Breast epithelium (tissue), 4 donors: Measurements from ENCODE around the gene CASKIN1. TPM values are rescaled to one million over a fixed set of nuclear protein-coding genes. Genes with fewer than 3 reads are reported as not detected.

Experiments
- DNase-seq, 2 donors: peaks; one replicate each; pipeline ENCODE4 v3.0.0-alpha.2; 2019; ENCODE audit warnings: low spot score in 2 of 2
- H3K27ac ChIP-seq, 2 donors: fragments of 200-600 bp; sonication (generic) in 1 of 2; one replicate each; pipeline ENCODE4 v1.5.1; 2016 to 2019; ENCODE audit warnings: mild to moderate bottlenecking in 1 of 2
- H3K27me3 ChIP-seq, 2 donors: fragments of 200-600 bp; sonication (generic) in 1 of 2; one replicate each; pipeline versions ENCODE4 v1.5.1 to v1.6.0; 2017 to 2019; ENCODE audit warnings: control low read depth in 1 of 2, mild to moderate bottlenecking in 1 of 2
- H3K36me3 ChIP-seq: fragments of 200-600 bp; one replicate; pipeline ENCODE4 v1.5.1; 2019
- H3K4me1 ChIP-seq, 2 donors: fragments of 200-600 bp; sonication (generic); one replicate each; pipeline ENCODE4 v1.5.1; 2016 to 2019; ENCODE audit warnings: control low read depth in 1 of 2
- H3K4me3 ChIP-seq, 3 donors: fragments of 200-600 bp; sonication (generic); 1 replicate in 2 of 3; 2 replicates in 1 of 3; pipeline ENCODE4 v1.5.1; 2016 to 2019; ENCODE audit warnings: mild to moderate bottlenecking in 3 of 3, moderate library complexity in 2 of 3
- H3K9me3 ChIP-seq, 2 donors: fragments of 200-600 bp; sonication (generic) in 1 of 2; one replicate each; pipeline ENCODE4 v1.5.1; 2016 to 2019; ENCODE audit warnings: control low read depth in 1 of 2
- CTCF ChIP-seq, 3 donors: fragments of 450-650 bp; IDR thresholded peaks; one replicate each; pipeline ENCODE4 v1.5.1; 2016 to 2017; ENCODE audit warnings: antibody characterized with exemption in 3 of 3, mild to moderate bottlenecking in 3 of 3, moderate library complexity in 3 of 3
- POLR2A ChIP-seq: fragments of 450-650 bp; IDR thresholded peaks from one replicate; pipeline ENCODE4 v1.6.1; 2016; ENCODE audit warnings: antibody characterized with exemption, mild to moderate bottlenecking, moderate library complexity
- POLR2AphosphoS5 ChIP-seq, 3 donors: sonication (generic); formaldehyde crosslinking; IDR thresholded peaks; one replicate each; pipeline ENCODE4 v1.6.1; 2017; ENCODE audit warnings: antibody characterized with exemption in 3 of 3
- intact Hi-C: fragments of 100-400 bp; cut with DNase I; formaldehyde crosslinking; loops from one replicate; pipeline ENCODE4 v1.15.1; 2023; ENCODE audit warnings: low total_unique reads
- total RNA-seq, 3 donors: library from RNA; depleted of rRNA; stranded (reverse); fragments of >200 nt; gene quantifications; one replicate each; pipeline ENCODE4 v1.1.0, GENCODE V29; 2016

The CASKIN1 gene, protein sequence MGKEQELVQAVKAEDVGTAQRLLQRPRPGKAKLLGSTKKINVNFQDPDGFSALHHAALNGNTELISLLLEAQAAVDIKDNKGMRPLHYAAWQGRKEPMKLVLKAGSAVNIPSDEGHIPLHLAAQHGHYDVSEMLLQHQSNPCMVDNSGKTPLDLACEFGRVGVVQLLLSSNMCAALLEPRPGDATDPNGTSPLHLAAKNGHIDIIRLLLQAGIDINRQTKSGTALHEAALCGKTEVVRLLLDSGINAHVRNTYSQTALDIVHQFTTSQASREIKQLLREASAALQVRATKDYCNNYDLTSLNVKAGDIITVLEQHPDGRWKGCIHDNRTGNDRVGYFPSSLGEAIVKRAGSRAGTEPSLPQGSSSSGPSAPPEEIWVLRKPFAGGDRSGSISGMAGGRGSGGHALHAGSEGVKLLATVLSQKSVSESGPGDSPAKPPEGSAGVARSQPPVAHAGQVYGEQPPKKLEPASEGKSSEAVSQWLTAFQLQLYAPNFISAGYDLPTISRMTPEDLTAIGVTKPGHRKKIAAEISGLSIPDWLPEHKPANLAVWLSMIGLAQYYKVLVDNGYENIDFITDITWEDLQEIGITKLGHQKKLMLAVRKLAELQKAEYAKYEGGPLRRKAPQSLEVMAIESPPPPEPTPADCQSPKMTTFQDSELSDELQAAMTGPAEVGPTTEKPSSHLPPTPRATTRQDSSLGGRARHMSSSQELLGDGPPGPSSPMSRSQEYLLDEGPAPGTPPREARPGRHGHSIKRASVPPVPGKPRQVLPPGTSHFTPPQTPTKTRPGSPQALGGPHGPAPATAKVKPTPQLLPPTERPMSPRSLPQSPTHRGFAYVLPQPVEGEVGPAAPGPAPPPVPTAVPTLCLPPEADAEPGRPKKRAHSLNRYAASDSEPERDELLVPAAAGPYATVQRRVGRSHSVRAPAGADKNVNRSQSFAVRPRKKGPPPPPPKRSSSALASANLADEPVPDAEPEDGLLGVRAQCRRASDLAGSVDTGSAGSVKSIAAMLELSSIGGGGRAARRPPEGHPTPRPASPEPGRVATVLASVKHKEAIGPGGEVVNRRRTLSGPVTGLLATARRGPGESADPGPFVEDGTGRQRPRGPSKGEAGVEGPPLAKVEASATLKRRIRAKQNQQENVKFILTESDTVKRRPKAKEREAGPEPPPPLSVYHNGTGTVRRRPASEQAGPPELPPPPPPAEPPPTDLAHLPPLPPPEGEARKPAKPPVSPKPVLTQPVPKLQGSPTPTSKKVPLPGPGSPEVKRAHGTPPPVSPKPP (N-terminal part only)
- total RNA-seq = under 1 TPM in 2 of 3 donors, not detected in 1; 0.33 to 0.44 TPM

GRCh38 chr16:2196162-2196980 lies at the start of gene CASKIN1:
Gene CASKIN1, minus strand, starts transcription at chr16:2196605. Its CDS starts 173 bp downstream, at chr16:2196432.
- Histone ChIP-seq H3K9me3 (no peaks in the 10 kb centered on the region), H3K36me3 (no peaks in the 10 kb centered on the region), H3K27ac (no peak within 1 kb of the TSS), H3K4me1 (peaks cover 5 to 14% of the 10 kb centered on the region in 2 donors), H3K4me3 (peak within 1 kb of the TSS; percentile 18 to 85 (median 60)), H3K27me3 (no peaks in the 10 kb centered on the region)
- intact Hi-C loops = no loop called here
- DNase-seq = no peak
- TF ChIP-seq POLR2AphosphoS5 (IDR thresholded peaks at IDR 0.05) = no peak
- TF ChIP-seq CTCF (IDR thresholded peaks at IDR 0.05) = no peak
- no peak for TF ChIP-seq POLR2A

GRCh38 chr16:2244926-2245795 lies 48.8 kb upstream of the CASKIN1 start:
- TF ChIP-seq CTCF (IDR thresholded peaks at IDR 0.05) (no peak), POLR2A (no peak), POLR2AphosphoS5 (IDR thresholded peaks at IDR 0.05) (no peak)
- no peaks in the 10 kb centered on the region for H3K27me3 ChIP-seq
- H3K27ac ChIP-seq = no peak overlapping the region
- H3K4me3 ChIP-seq = no peak overlapping the region
- intact Hi-C loops = no loop called here
- H3K4me1 ChIP-seq = peaks cover 0 to under 1% of the 10 kb centered on the region in 2 donors
- H3K9me3 ChIP-seq = no peaks in the 10 kb centered on the region
- no peak for DNase-seq
- H3K36me3 ChIP-seq = no peaks in the 10 kb centered on the region

DNA sequence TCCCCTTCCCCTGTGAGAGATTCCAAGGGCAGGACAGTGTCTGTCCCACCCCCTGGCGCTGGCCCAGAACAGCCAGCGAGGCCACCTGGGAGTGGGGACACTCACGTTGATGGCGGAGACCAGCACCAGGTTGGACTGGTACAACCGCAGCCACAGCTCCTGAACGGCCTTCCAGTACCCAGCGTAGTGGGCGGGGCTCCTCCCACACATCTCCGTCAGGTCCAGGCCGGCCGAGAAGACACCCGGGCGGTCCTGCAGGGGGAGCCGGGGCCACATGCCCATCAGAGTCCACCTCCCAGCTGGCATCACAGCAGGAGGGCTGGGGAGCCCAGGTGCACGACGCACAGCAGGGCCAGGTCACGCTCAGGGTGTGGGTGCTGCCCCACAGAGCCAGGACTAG lies 47.9 kb upstream of the CASKIN1 start:
- no peaks in the 10 kb centered on the region for H3K4me1 ChIP-seq
- intact Hi-C loops = no loop called here
- TF ChIP-seq POLR2AphosphoS5 (IDR thresholded peaks at IDR 0.05) (no peak), CTCF (IDR thresholded peaks at IDR 0.05) (no peak), POLR2A (no peak)
- no peaks in the 10 kb centered on the region for H3K9me3 ChIP-seq
- DNase-seq = no peak
- no peaks in the 10 kb centered on the region for H3K36me3 ChIP-seq
- no peaks in the 10 kb centered on the region for H3K27me3 ChIP-seq
- H3K27ac ChIP-seq = no peak overlapping the region
- no peak overlapping the region for H3K4me3 ChIP-seq

DNA sequence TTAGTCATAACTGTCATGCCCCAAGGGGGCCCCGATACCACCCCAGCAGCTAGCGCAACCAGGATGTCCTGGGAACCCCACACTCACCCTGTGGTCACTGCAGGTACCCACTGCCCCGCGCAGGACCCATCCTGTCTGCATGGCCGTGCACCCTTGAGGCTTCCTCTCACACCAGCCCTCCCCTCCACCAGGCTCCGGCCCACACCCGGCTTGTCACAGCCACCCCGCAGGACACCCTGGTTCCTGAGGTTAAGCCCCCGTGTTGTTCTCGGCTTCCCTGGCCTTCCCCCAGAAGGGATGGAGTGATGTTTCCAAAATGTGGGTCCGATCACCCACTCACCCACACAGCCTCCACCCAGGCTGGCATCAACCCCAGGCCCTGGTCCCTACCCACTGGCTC lies 47.4 kb upstream of the CASKIN1 start:
- Histone ChIP-seq H3K4me1 (no peaks in the 10 kb centered on the region), H3K4me3 (no peak overlapping the region), H3K27ac (no peak overlapping the region), H3K36me3 (no peaks in the 10 kb centered on the region), H3K27me3 (no peaks in the 10 kb centered on the region), H3K9me3 (no peaks in the 10 kb centered on the region)
- intact Hi-C loops = no loop called here
- no peak for DNase-seq
- no peak for TF ChIP-seq CTCF (IDR thresholded peaks at IDR 0.05)
- no peak for TF ChIP-seq POLR2A
- no peak for TF ChIP-seq POLR2AphosphoS5 (IDR thresholded peaks at IDR 0.05)
